H1 (cell line): ENCODE measurements around the gene WDR90. TPM values are rescaled to one million over a fixed set of nuclear protein-coding genes. Genes with fewer than 3 reads are reported as not detected.

ENCODE experiments used
- ASH2L ChIP-seq: fragments of 200-600, 300-600 bp; sonication (generic); IDR thresholded peaks from one replicate; pipeline ENCODE4 v1.7.1; 2017; ENCODE audit warnings: low read length
- CHD1 ChIP-seq: IDR thresholded peaks from 2 replicates; pipeline ENCODE4 v1.6.1; 2012; ENCODE audit warnings: low read depth, low read length, improper control_type of control experiment
- MAFK ChIP-seq: IDR thresholded peaks from 2 replicates; pipeline ENCODE4 v1.6.1; 2012; ENCODE audit warnings: low read depth, mild to moderate bottlenecking, improper control_type of control experiment, low read length
- PHF8 ChIP-seq: fragments of 200-600 bp; sonication (generic); conservative IDR thresholded peaks from 2 replicates; pipeline ENCODE4 v1.7.1; 2012; ENCODE audit warnings: low read depth, mild to moderate bottlenecking, inconsistent platforms, low read length, moderate library complexity
- RAD21 ChIP-seq, 2 experiments: IDR thresholded peaks in 1 of 2; conservative IDR thresholded peaks in 1 of 2; 2 replicates each; pipeline ENCODE4 v1.6.1; 2011; ENCODE audit warnings: low read depth in 2 of 2, low read length in 2 of 2, improper control_type of control experiment in 1 of 2, inconsistent platforms in 1 of 2, mild to moderate bottlenecking in 1 of 2, moderate library complexity in 1 of 2
- RFX5 ChIP-seq: IDR thresholded peaks from 2 replicates; pipeline ENCODE4 v1.6.1; 2011; ENCODE audit warnings: low read depth, low read length, improper control_type of control experiment, borderline replicate concordance
- SIN3A ChIP-seq, 2 experiments: IDR thresholded peaks in 1 of 2; conservative IDR thresholded peaks in 1 of 2; 2 replicates each; pipeline ENCODE4 v1.6.1; 2011 to 2012; ENCODE audit warnings: low read length in 2 of 2, improper control_type of control experiment in 1 of 2, low read depth in 1 of 2, mild to moderate bottlenecking in 1 of 2
- TCF12 ChIP-seq: IDR thresholded peaks from 2 replicates; pipeline ENCODE4 v1.6.1; 2011; ENCODE audit warnings: low read depth, mild to moderate bottlenecking, low read length
- polyA plus RNA-seq, 7 experiments: library from polyadenylated mRNA; depleted of rRNA in 3 of 7; stranded (reverse) in 5 of 7; unstranded in 2 of 7; fragments of >200 nt in 5 of 7; fragments of 200-250 nt in 2 of 7; gene quantifications; 1 replicate in 5 of 7; 2 replicates in 1 of 7; 4 replicates in 1 of 7; pipeline versions ENCODE4 v1.2.1 to v1.2.3, GENCODE V29; 2011 to 2013; ENCODE audit warnings: missing spikeins in 2 of 7, mixed read lengths in 2 of 7
- total RNA-seq: library from RNA; stranded (reverse); fragmentation: NEBNext Ultra II Directional; extraction: Animal tissue kit (Norgen Biotek cat#: 25700); gene quantifications from 2 replicates; pipeline ENCODE4 v1.2.1, GENCODE V29; 2021

The WDR90 gene
- total and polyA plus RNA-seq, 2 of the 8 experiments (the other 6 are each of a cell fraction or from before 2014, with no cell fraction given) = 24.0 to 47.2 TPM

- TF ChIP-seq MAFK (no peak), PHF8 (no peak), SIN3A (conservative IDR thresholded peaks at IDR 0.05 in 1 of 2, IDR thresholded peaks at IDR 0.05 in 1 of 2; ENCODE audit: low read depth in 1 of 2, low read length in 2 of 2) (no peak), TCF12 (no peak), CHD1 (no peak), ASH2L (no peak), RFX5 (no peak), RAD21 (IDR thresholded peaks at IDR 0.05 in 1 of 2, conservative IDR thresholded peaks at IDR 0.05 in 1 of 2; ENCODE audit: low read depth in 2 of 2, low read length in 2 of 2) (no peak)
Measured at GRCh38 chr16:651844-652243, 2.7 kb downstream of the WDR90 start (continued).
